ENCODE data around the gene CDC6.

Gene CDC6

DNA sequence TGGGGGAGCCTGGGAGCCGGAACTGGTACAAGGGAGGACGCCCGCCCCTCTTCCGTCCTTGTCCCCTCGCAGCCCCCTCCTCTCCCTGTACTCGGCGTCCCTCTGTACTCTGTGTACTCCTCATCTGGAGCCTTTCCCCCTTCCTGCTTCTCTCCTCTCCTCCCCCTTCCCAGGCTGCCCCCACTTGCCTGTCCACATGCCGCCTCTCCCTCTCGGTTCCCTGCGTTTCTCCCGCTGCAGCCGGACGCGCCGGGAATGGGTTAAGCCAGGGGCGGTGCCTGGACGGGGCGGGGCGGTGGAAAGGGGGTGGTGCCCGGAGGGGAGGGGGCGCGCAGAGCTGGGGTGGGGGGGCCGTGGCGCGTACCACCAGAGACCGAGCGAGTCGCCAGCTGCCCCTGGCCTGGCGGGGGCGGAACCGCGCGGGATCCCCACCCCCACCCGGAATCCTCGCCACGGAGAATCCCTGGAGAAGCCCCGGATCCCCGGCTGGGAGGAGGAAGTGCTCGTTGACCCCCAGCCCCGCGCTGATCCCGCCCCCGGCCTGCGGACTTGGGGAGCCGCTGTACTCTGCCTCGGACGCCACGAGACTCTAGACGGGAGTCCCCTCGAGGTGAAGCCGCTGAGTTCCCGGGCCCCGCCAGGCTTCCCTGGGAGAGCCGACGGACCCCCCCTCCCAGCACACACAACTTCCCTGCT, 54.3 kb downstream of the CDC6 start:
- DNase-seq: peak; percentile 11

DNA sequence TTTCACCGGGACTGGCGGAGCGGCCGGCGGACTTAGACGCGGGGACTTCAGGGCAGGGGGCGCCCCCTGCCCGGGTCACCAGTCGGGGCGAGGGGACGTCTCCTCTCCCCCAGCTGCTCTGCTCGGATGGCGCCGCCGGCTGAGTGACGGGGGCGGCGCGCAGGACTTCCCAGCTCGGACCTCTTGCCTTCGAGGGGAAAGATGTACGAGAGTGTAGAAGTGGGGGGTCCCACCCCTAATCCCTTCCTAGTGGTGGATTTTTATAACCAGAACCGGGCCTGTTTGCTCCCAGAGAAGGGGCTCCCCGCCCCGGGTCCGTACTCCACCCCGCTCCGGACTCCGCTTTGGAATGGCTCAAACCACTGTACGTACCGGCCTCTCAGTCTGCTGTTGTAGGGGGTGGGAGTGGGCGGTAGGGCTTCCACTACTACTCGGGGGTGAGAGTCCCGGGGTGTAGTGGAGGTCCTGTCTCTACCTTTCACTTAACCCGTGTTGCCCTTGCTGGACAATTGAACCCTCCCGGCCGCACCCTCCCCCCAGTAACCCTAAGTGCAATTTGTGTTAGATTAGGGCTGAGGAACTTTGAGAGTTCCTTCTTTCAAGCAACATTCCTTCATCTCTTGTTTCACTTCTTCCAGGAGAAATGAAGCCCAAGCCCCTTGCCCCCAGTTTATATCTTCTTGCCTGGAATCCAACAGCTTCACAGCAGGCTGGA, 55.0 kb downstream of the CDC6 start:
- DNase-seq: no peak

DNA sequence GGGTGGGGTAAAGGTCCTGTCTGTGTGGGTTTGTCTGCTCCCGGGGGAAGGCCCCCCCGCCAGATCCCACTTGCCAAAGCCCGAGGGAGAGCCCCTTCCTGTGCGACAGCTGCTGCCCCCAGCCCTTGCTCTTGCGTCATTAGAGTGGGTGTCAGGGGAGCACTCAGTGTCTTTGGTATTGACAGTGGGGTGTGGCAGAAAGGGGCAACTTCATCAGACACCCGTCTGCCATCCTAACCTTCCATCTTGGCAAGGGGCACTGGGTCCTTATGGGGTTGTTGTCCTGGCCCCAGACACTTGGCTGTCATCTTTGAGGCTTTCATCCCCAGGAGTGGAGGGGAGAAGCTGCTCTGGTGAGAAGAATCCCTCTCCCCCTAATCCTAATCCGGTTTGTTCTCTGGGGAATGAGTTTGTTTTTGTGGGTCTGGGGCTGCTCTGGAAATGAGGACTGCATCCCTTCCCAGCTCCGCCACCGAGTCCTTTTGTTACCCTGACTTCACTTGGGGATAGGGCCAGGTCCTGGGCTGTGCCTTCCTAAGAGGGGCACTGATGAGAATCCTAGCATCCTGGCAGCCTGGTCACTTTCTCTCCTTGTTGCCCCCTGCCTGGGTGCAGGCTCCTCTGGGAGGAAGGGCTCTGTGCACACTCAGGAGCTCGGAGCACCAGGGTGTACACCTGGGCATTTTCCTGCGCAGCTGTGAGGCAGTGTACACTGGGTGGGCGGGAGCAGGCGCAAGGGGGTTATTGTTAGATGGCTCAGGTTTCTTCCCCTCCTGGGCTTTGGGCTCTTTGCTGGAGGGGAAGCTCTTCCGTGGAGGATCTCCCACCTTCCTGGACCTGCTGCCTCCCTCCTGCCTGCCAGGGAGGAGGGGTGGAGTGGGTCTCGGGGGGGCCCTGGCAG, 55.8 kb downstream of the CDC6 start:
- DNase-seq: no peak

DNA sequence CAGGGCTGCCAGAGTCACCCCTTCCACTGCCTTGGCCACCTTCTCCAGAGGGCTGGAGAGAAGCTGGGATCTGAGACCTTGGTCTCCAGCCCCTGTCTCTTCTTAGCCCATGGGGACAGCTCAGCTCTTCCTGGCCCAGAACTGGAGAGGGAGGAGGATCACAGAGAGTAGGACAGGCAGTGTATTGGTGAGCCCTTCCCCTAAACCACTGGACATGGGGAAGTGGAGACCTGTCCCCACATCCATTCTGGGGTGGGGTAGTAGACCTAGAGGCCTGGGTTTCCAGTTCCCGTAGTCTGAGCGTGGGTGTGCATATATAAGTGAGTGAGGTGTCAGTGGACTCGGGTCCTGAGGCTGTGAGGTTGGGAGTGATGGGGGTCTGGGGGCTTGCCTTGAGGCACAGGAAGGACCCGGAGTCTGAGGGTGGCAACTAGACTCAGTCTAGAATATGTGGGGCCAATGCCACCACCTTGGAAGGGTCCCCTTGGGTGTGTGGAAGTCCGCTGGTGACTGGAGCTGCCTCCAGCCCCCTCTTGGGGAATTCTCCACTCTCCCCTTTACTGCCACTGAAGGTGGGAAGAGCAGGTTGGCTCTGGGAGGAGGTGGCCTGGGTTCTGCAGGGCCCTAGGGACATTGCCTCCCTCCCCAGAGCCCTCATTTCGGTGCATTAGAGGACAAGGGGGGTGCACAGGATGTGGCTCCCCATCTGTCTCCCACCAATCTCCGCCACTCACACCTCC, 56.9 kb downstream of the CDC6 start:
- no peak for DNase-seq

DNA sequence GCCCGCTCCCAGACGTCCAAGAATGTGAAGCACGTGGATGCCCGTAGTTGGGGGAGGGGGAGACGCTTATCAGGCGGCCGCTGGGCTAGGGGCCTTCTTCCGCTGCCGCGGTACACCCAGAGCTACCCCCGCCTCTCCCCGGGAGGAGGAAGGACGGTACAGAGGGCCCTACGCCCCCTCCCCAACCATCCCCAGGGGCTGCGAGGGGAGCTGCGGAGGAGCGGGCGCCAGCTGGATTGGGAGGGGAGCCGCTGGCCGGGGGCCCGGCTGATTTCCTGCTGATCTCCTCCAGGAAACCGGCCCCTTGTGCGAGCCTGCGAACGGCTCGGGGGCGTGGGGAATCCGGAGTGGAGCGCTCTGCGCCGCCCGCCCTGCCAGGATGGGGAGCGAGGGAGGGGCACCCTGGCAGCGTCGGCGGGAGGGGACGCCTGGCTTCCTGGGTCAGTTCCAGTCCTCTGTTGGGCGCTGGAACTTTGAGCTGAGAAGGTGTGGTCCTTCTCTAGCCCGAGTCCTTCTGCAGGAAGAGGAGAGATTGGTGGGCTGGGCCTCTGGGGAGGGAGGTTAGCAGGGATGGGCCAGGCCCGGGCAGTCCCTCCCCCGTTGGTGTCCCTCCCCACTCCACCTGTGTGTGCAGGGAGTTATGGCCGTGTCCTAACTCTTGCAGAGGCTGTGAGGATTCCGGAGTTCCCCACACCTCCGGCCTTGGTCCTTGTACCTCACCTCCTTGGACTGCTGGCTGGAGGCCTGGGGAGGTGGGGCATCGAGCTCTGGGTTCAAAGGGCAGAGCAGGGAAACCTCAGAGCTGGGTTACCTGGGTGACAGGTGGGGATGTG, 57.7 kb downstream of the CDC6 start:
- DNase-seq: no peak

DNA sequence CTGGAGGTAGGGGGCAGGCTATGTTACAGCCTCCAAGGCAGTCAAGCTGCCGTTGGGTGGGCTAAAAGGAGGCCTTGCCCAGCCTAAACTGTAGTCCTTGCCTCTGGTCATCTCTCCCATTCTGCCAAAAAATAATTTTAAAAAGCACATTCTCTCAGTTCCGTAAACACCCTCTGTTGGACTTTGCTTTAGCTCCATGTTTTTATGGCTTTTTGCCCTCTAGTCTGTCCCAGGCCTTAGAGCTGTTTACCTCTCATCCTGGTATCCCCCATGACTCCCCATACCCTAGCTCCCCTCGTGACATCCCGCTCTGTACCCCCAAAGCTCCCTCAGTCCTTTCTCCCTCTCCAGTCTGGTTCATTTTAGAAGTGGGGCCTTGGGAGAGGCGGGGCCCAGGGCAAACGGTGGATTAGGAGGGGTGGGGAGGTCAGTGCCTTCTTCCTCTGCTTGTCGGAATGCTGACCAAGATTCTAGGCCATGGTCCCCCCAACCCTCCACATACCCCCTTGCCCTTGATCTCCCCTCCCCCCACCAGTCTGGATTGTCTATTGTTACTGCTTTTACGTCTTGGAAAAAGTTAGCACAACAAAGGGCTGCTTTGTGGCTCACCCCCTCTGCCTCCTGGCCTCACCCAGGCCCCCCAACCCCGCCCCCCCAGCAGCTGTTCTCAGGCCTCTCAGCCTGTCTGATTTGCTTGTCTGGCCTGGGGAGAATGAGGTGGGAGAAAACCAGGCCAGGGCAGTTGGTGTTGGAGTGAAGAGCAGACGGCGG, 58.5 kb downstream of the CDC6 start:
- DNase-seq: no peak

DNA sequence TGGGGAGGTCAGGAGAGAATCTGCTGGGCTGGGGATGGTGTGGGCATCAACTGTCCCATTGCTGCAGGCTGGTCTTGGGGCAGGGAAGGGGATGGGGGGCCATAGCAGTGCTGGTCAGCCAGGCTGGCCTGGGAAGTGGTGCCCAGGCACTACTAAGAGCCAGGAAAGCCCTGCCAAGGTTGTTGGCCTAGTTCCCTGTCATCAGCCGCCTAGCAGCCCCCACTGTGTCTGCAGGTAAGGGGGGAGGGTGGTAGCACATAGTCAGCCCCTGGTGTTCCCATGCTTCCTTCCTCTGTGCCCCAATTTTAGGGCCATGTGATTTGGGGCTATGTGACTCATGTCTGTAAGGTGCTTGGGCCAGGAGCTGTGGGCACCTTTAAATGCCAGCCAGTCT, 59.1 kb downstream of the CDC6 start:
- DNase-seq: no peak

DNA sequence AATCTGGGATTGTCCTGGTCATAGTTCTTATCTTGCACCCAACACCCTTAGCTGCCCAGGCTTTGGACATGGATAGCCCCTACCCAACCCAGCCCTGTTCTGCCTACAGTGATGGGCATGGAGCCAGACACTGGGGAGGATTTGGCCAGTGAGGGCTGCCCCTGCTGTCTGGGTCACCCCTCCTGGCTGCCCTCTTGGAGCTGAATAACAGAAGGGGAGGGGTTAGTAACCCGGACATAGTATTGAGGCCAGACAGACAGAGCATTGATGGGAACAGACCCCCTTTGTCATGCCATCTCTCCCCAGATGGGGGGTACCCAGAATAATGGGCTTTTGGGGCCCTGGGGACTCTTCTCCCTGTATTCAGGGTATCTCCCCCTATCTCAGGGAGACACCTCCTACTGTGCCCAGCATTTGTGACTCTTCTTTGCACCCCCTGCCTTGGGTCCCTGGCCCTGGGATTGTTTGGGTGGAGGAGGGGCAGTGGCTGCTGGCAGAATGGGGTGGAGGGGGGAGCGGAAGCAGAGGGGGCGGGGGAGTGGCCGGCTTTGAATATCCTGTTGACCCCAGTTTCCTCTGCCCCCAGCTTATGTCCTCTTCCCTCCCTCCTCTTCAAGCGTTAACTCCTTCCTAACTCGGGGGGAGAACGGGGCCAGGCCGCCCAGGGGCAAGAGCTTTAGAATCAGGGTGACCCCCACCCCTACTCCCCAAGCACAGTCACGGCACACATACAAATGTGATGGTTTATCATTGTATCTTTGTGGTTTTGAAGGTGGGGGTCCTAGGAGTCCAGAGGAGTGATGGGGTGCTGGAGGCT, 59.8 kb downstream of the CDC6 start:
- DNase-seq: no peak

DNA sequence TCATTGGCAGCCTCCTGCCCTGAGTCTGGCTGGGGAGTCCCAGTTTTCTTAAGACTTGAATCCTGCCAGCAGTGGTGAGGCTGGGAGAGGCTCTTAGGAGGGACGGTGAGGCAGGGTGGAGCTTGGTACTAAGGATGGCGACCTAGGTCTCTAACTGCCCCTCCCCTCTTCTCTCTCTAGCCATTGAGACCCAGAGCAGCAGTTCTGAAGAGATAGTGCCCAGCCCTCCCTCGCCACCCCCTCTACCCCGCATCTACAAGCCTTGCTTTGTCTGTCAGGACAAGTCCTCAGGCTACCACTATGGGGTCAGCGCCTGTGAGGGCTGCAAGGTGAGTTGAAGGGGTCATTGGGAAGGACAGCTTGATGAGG, 60.4 kb downstream of the CDC6 start:
- DNase-seq: no peak

DNA sequence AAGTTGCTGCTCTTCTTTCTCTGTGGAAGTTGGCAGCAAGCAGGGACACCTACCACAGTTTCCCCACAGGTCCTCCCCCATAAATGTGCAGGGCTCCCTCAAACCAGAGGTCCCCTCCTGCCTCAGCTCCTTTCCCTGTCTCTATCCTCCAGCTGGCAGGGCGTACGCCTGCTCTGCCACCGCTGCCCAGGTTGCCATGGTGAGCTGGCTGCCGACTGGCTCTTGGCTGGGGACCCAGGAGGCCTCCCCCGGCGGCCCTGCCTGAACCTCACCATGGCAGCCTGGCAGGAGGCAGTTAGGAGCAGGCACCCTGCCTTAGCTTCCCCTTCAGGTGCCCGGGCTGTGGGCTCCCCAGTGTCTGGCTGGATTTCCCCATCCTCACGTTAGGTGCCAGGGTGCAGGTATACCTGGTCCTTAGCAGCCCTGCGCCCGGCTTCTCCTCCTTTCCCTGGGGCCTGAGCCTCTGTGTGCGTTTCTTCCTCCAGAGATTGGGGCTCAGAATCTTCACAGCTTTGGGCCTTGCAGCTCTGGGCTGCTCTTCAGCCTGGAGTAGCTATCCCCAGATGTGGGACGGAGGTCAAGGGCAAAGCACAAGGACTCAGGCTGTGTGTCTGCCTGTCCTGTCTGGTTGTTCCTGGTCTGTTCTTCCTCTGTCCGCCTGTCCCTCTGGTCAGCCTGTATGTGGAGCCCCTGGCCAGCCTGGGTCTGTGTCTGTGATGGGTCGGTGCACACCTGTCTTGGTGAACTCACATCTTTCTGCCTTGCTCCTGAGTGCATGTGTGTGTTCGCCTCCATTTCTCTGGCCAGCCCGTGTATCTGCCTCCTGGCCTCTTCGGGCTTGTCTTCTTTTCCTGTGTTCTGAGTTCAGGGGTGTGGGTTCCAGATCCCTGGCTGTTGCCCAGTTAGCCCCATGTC, 61.1 kb downstream of the CDC6 start:
- peak; percentile 67 for DNase-seq

DNA sequence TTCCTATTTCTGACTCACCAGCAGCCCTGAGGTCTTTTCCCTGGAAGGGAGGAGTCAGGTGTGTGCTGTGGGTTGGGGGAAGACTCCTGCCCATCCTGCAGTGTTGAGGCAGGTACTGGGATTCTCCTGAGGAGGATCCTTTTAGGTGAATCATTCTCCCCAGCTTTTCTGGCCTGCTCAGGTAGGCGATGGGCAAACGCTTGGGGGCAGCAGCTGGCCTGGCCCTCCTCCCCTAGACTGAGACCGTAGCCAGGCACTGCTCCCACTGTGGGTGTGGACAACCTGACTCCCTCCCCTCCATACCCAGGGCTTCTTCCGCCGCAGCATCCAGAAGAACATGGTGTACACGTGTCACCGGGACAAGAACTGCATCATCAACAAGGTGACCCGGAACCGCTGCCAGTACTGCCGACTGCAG, 61.8 kb downstream of the CDC6 start:
- DNase-seq: no peak

DNA sequence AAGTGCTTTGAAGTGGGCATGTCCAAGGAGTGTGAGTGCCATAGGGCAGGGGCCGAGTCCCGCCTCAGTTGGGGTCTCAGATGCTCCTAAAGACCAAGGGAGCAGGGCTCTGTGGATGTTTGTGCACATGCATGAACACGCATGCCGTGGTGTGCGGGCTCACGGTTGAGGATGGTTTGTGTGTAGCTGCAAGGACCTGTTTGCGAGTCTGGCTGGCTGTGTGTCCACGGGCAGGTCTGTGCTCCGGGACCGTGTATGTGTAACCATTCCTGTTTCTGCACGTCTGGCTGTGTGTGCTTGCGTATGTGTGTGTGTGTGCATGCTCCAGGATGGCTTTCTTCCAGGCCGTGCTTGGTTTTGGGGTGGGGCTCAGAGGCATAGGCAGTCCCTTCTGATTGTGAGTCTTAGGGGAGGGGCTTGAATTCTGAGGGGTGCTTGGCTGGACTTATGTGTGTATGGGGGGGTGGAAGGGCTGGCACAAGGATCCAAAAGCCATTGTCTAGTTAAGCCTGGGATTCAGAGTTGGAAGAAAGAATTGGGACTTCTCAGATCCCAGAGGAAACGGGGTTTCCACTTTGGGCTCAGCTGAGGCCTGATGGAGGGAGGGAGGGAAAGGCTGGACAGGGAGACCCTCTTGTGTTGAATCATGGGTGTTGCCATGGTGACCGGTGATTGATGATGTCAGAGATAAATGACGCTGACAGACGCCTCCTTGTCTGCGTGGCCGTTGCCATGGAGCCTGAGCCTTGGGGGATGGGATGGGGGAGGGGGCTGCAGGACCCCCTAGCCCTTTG, 62.4 kb downstream of the CDC6 start:
- no peak for DNase-seq

DNA sequence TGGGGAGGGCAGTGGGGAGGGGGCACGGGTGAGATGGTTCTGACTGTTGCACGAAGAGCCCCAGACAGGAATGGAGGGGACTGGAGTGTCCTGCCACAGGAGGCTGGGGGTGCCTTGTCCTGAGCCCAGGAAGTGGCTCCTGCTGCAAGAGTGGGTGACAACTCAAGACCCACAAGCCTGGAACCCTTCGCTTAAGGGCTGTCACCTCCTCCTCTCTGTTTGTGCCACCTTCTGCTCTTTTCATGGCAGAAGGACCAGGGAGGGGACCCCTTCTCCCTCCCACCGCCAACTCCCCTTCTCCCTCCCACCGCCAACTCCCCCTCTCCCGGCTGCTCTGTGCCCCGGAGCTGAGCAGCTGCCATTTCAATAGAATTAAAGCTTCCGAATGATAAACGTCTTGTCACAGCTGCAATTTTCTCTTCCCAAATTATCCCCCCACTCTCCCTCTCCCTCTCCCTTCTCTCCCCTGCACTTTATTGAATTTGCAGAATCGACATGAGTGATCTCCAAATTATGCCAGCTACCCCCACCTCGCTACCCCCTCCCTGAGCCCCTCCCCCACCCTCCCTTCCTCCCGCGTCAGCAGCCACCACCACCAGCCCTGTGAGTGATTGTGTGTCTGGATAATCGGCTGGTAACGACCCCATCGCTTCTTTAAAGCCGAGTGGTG, 63.1 kb downstream of the CDC6 start:
- DNase-seq: no peak

DNA sequence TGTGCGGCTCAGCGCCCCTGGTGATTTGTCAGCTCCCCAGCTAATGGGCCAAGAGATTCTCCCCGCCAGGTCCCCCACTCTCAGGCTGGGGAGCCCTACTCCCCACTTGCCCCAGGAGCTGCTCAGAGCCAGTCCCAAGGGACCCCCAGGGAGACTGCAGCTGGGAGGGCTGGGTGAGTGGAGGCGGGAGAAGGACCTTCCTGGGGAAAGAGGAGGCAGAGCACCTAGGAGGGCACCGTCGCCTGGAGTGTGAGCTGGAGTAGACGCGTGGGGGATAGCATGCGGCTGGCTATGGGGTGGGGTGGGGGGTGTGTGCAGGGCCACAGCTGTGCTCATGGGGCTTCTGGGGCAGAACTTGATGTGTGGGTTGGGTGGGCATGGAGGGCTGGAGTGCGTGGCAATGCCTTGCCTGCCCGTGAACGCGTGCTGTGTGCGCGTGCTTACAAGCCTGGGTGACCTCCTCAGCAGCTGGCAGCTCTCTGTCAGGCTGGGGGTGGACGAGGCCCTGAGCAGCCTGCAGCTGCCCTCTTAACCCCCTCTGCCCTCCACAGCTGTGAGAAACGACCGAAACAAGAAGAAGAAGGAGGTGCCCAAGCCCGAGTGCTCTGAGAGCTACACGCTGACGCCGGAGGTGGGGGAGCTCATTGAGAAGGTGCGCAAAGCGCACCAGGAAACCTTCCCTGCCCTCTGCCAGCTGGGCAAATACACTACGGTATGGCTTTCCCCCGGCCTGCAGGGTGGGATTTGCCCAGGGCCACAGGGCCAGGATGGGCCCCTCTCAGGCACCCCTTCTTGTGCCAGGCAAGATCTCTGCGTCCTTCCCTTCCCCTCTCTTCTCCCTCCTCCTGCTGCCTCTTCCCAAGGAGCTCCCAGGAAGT, 63.9 kb downstream of the CDC6 start:
- DNase-seq: no peak

DNA sequence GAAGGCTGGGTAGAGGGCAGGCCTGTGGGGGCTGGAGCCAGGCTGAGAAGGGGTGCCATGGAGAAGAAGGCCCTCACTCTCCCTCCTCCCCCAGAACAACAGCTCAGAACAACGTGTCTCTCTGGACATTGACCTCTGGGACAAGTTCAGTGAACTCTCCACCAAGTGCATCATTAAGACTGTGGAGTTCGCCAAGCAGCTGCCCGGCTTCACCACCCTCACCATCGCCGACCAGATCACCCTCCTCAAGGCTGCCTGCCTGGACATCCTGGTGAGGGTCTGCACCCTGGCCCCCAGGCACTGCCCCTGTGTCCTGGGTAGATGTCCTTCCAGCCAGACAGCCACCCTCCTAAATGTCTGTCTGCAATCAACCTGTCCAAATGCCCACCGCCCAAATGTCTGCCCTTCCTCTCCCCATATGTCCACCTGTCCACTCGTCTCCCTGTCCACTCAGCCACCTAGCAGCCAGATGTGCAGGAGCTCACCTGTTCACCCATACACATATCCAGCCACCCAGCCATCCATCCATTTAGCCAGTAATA, 64.6 kb downstream of the CDC6 start:
- DNase-seq: no peak

DNA sequence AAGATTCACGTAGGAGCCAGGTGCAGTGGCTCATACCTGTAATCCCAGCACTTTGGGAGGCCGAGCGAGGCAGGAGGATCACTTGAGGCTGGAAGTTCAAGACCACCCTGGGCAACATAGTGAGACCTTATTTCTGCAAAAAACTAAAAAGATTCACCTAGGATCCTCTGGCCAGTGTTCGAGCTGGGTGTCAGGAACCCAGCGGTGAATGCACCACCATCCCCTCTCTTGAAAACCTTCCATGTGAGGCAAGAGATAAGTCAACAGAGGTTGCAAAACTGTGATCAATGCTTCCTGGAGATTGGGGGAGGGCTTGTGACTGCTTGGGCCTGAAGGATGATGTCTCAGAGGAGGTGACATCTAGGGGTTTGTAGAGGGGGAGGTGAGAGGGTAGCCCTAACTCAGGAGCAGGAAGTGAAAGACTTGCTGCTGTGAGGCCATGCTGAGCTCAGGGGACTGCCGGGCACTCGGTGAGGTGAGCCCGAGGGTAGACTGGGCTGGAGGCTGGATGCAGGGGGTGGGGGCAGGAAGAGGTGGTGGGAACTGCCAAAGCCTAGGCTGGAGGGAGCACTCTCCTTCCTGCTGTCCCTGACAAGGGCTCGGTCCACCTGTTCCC, 65.2 kb downstream of the CDC6 start:
- no peak for DNase-seq

Measured in DMS79 (cell line).